GM12878 (cell line): Measurements from ENCODE around the gene TGM2. TPM values are rescaled to one million over a fixed set of nuclear protein-coding genes. Genes with fewer than 3 reads are reported as not detected.

ENCODE experiments used
- ATAC-seq: fragments of 200-7000 bp; cut with Tn5 transposase; 3 replicates; pipeline ENCODE4 v1.9.1; 2020; ENCODE audit warnings: mild to moderate bottlenecking, moderate library complexity
- BruUV-seq: library from RNA; stranded (reverse); fragments of 400-500 nt; replicated peaks from 2 replicates; lab custom pipeline; 2021; lab: Mats Ljungman, UMichigan
- CTCF ChIA-PET: fragments of 300-600 bp; sonication (Branson Sonifier 250); formaldehyde crosslinking; extraction: SDS; loops from one replicate; lab custom pipeline; 2021; ENCODE audit warnings: inconsistent platforms; lab: Yijun Ruan, JAX
- POLR2A ChIA-PET: fragments of 350-600 bp; formaldehyde crosslinking; extraction: SDS; loops from one replicate; lab custom pipeline; 2021; ENCODE audit warnings: inconsistent platforms; lab: Charles Lee
- RAD21 ChIA-PET: fragments of 300-600 bp; sonication (Branson Sonifier 250); formaldehyde crosslinking; loops from one replicate; lab custom pipeline; 2023; ENCODE audit warnings: antibody characterized with exemption; ENCODE audit not compliant: unreplicated experiment; lab: Charles Lee
- SMC1A ChIA-PET: fragments of 300-600 bp; sonication (Branson Sonifier 250); formaldehyde crosslinking; loops from one replicate; lab custom pipeline; 2023; ENCODE audit not compliant: unreplicated experiment, uncharacterized antibody; lab: Charles Lee
- DNase-seq: peaks from one replicate; pipeline ENCODE4 v3.0.0-alpha.2; 2011; ENCODE audit warnings: low read depth, low spot score
- FAIRE-seq: peaks from 3 replicates; lab custom pipeline; 2011; peaks lifted over from hg19 to GRCh38; lab: Jason Lieb, UNC
- H2AFZ ChIP-seq: 2 replicates; pipeline ENCODE4 v1.6.0; 2011; ENCODE audit warnings: low read depth, low read length, control low read depth; ENCODE audit not compliant: control insufficient read depth
- H3K27ac ChIP-seq: 2 replicates; pipeline ENCODE4 v1.5.1; 2011; ENCODE audit warnings: control low read depth; ENCODE audit not compliant: control insufficient read depth, insufficient read depth
- H3K27me3 ChIP-seq, 2 experiments: replicated peaks in 1 of 2; 2 replicates each; pipeline versions ENCODE4 v1.6.0 to v1.6.1; 2011; ENCODE audit warnings: low read length in 1 of 2; ENCODE audit not compliant: control insufficient read depth in 2 of 2, insufficient read depth in 2 of 2
- H3K36me3 ChIP-seq, 2 experiments: 2 replicates each; pipeline ENCODE4 v1.5.1; 2011; ENCODE audit warnings: low read length in 1 of 2; ENCODE audit not compliant: control insufficient read depth in 2 of 2, insufficient read depth in 2 of 2
- H3K4me1 ChIP-seq: 2 replicates; pipeline ENCODE4 v1.6.1; 2011; ENCODE audit warnings: mild to moderate bottlenecking, low read length, moderate library complexity, mixed read lengths; ENCODE audit not compliant: control insufficient read depth, insufficient read depth
- H3K4me2 ChIP-seq: 2 replicates; pipeline ENCODE4 v1.6.0; 2011; ENCODE audit warnings: control low read depth; ENCODE audit not compliant: control insufficient read depth, insufficient read depth
- H3K4me3 ChIP-seq: fragments of 200-600 bp; sonication (generic); 2 replicates; pipeline ENCODE4 v1.5.1; 2016
- H3K79me2 ChIP-seq: 2 replicates; pipeline ENCODE4 v1.6.0; 2011; ENCODE audit warnings: low read length; ENCODE audit not compliant: control insufficient read depth, insufficient read depth
- H3K9ac ChIP-seq: 2 replicates; pipeline ENCODE4 v1.8.0; 2011; ENCODE audit warnings: low read length, control low read depth, mixed read lengths; ENCODE audit not compliant: control insufficient read depth, insufficient read depth
- H3K9me3 ChIP-seq: replicated peaks from 3 replicates; pipeline ENCODE4 v1.5.1; 2011; ENCODE audit warnings: mild to moderate bottlenecking, low read length; ENCODE audit not compliant: control insufficient read depth, insufficient read depth
- H4K20me1 ChIP-seq: 2 replicates; pipeline ENCODE4 v1.6.0; 2011; ENCODE audit not compliant: control insufficient read depth, insufficient read depth
- CBX5 ChIP-seq: sonication (generic); IDR thresholded peaks from 2 replicates; pipeline ENCODE4 v1.6.1; 2016; ENCODE audit warnings: low read depth, moderate library complexity, mild to moderate bottlenecking, inconsistent platforms
- CREM ChIP-seq: IDR thresholded peaks from 2 replicates; pipeline ENCODE4 v1.6.1; 2014; ENCODE audit warnings: antibody characterized with exemption, low read depth
- E2F4 ChIP-seq: IDR thresholded peaks from 2 replicates; pipeline ENCODE4 v1.6.1; 2012; ENCODE audit warnings: low read depth, low read length, improper control_type of control experiment
- EGR1 ChIP-seq, 2 experiments: IDR thresholded peaks; 1 replicate in 1 of 2; 2 replicates in 1 of 2; pipeline ENCODE4 v1.6.1; 2011 to 2012; ENCODE audit warnings: low read depth in 2 of 2, low read length in 2 of 2, borderline replicate concordance in 1 of 2, mild to moderate bottlenecking in 1 of 2, moderate library complexity in 1 of 2
- EZH2 ChIP-seq: IDR thresholded peaks from 2 replicates; pipeline ENCODE4 v1.6.1; 2012; ENCODE audit warnings: low read depth, mild to moderate bottlenecking, control low read depth, inconsistent platforms, low read length, borderline replicate concordance; ENCODE audit not compliant: control insufficient read depth
- FOXK2 ChIP-seq: fragments of 450-650 bp; IDR thresholded peaks from 2 replicates; pipeline ENCODE4 v1.6.1; 2017; ENCODE audit warnings: mild to moderate bottlenecking, moderate library complexity
- HDAC2 ChIP-seq: fragments of 200-600 bp; sonication (generic); IDR thresholded peaks from 2 replicates; pipeline ENCODE4 v1.6.1; 2017
- IRF4 ChIP-seq: IDR thresholded peaks from 2 replicates; pipeline ENCODE4 v1.6.1; 2011; ENCODE audit warnings: low read depth, low read length
- JUND ChIP-seq: IDR thresholded peaks from 2 replicates; pipeline ENCODE4 v1.6.1; 2012; ENCODE audit warnings: low read depth, mild to moderate bottlenecking, low read length, improper control_type of control experiment, moderate library complexity
- MTA2 ChIP-seq: fragments of 450-650 bp; IDR thresholded peaks from 2 replicates; pipeline ENCODE4 v1.6.1; 2016; ENCODE audit warnings: low read depth, mild to moderate bottlenecking, moderate library complexity
- MXI1 ChIP-seq: fragments of 150-350 bp; IDR thresholded peaks from 2 replicates; pipeline ENCODE4 v1.6.1; 2011; ENCODE audit warnings: low read depth, mild to moderate bottlenecking, inconsistent platforms, low read length, improper control_type of control experiment
- NBN ChIP-seq: fragments of 450-650 bp; IDR thresholded peaks from 2 replicates; pipeline ENCODE4 v1.6.1; 2016
- NFIC ChIP-seq: IDR thresholded peaks from 2 replicates; pipeline ENCODE4 v1.6.1; 2012; ENCODE audit warnings: low read depth, mild to moderate bottlenecking, inconsistent platforms, low read length, moderate library complexity
- POLR2AphosphoS5 ChIP-seq: IDR thresholded peaks from 2 replicates; pipeline ENCODE4 v1.6.1; 2011; ENCODE audit warnings: mild to moderate bottlenecking, low read length, inconsistent platforms
- RAD51 ChIP-seq: fragments of 450-650 bp; IDR thresholded peaks from 2 replicates; pipeline ENCODE4 v1.6.1; 2016; ENCODE audit warnings: moderate library complexity, mild to moderate bottlenecking, inconsistent platforms
- STAT3 ChIP-seq: IDR thresholded peaks from 2 replicates; pipeline ENCODE4 v1.6.1; 2011; ENCODE audit warnings: low read depth, low read length, improper control_type of control experiment
- TARDBP ChIP-seq: IDR thresholded peaks from 2 replicates; pipeline ENCODE4 v1.6.1; 2016; ENCODE audit warnings: borderline replicate concordance
- ZNF24 ChIP-seq: fragments of 450-650 bp; IDR thresholded peaks from 2 replicates; pipeline ENCODE4 v1.6.1; 2017; ENCODE audit warnings: antibody characterized with exemption, mild to moderate bottlenecking
- ZSCAN29 ChIP-seq: fragments of 450-650 bp; IDR thresholded peaks from 2 replicates; pipeline ENCODE4 v1.6.1; 2017; ENCODE audit warnings: mild to moderate bottlenecking, moderate library complexity
- WGBS: methylation state at CpG from one replicate; pipeline ENCODE4 v1.1.6; 2016; ENCODE audit warnings: low lambda C conversion rate; ENCODE audit not compliant: insufficient replicate concordance, insufficient coverage; ENCODE audit errors: missing lambda C conversion rate; 5-methylcytosine and 5-hydroxymethylcytosine counted together
- in situ Hi-C: fragments of 300-500 bp; cut with MboI; formaldehyde crosslinking; loops from 9 replicates; pipeline ENCODE4 v1.14.3; 2018; ENCODE audit warnings: mixed read lengths
- intact Hi-C: fragments of 100-400 bp; cut with micrococcal nuclease; formaldehyde crosslinking; loops from one replicate; pipeline ENCODE4 v1.14.2; 2022; ENCODE audit not compliant: unreplicated experiment
- polyA plus RNA-seq, 11 experiments: library from polyadenylated mRNA; depleted of rRNA in 4 of 11; unstranded in 6 of 11; stranded (reverse) in 5 of 11; fragments of >200 nt; fragmentation: Nextera tagmentation in 4 of 11; fragmentation: Illumina TruSeq in 1 of 11; extraction: Ambion mirVana in 4 of 11; extraction: Trizol in 1 of 11; gene quantifications; 1 replicate in 1 of 11; 2 replicates in 10 of 11; pipeline versions ENCODE4 v1.2.1 to v1.2.3, GENCODE V29; 2011 to 2016; ENCODE audit warnings: inconsistent platforms in 2 of 11, missing spikeins in 2 of 11, low read depth in 1 of 11
- total RNA-seq, 4 experiments: library from RNA; depleted of rRNA in 3 of 4; stranded (reverse); fragments of >200 nt in 3 of 4; fragmentation: Illumina TruSeq in 1 of 4; extraction: Trizol in 1 of 4; gene quantifications; 2 replicates each; pipeline versions ENCODE4 v1.2.1 to v1.2.3, GENCODE V29; 2013 to 2021
- TF ChIP-seq, protein P1 (sequence below): IDR thresholded peaks from 2 replicates; pipeline ENCODE4 v1.6.1; 2011; ENCODE audit warnings: low read depth, mild to moderate bottlenecking, low read length, moderate library complexity, borderline replicate concordance; ENCODE audit errors: extremely low read depth

Gene TGM2
- total and polyA plus RNA-seq, 10 of the 15 experiments (the other 5 are each of a cell fraction or from before 2014, with no cell fraction given): 0.11 to 1.9 (median 0.51) TPM

- no peak for FAIRE-seq
- no peak overlapping the region for H3K4me2 ChIP-seq
- WGBS: 46% methylated on average over 7 of the region's 7 CpGs
- no peaks in the 10 kb centered on the region for H3K9me3 ChIP-seq
- no peaks in the 10 kb centered on the region for H3K36me3 ChIP-seq
- H3K27ac ChIP-seq: no peak overlapping the region
- CTCF ChIA-PET: interaction anchor here (1.9 kb wide), 1 partner anchor 61 kb away, joined by 4 read pairs; no protein-coding TSS in a partner anchor
- RAD21 ChIA-PET: no interaction called here
- in situ Hi-C loops: no loop called here
- ATAC-seq: no peak
- no peaks in the 10 kb centered on the region; a peak in 1 of 4 replicates for H3K27me3 ChIP-seq
- H2AFZ ChIP-seq: no peak overlapping the region
- no peaks in the 10 kb centered on the region for H3K4me1 ChIP-seq
- no TSS peak for BruUV-seq
- TF ChIP-seq HDAC2 (no peak), EGR1 (IDR thresholded peaks at IDR 0.05; ENCODE audit: borderline replicate concordance in 1 of 2, low read depth in 2 of 2, low read length in 2 of 2) (no peak), E2F4 (no peak), POLR2AphosphoS5 (no peak), TARDBP (no peak), ZSCAN29 (no peak), STAT3 (no peak), JUND (no peak), EZH2 (no peak), MTA2 (no peak), IRF4 (no peak), CBX5 (no peak), NBN (no peak), FOXK2 (no peak), CREM (no peak), ZNF24 (no peak), RAD51 (no peak), NFIC (no peak), MXI1 (no peak)
- TF ChIP-seq, protein P1, sequence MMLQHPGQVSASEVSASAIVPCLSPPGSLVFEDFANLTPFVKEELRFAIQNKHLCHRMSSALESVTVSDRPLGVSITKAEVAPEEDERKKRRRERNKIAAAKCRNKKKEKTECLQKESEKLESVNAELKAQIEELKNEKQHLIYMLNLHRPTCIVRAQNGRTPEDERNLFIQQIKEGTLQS: no peak
- TF ChIP-seq, all 136 proteins: peak for 0
- DNase-seq: no peak
- POLR2A ChIA-PET: no interaction called here
- no peaks in the 10 kb centered on the region for H4K20me1 ChIP-seq
- intact Hi-C loops: no loop called here
- no peaks in the 10 kb centered on the region for H3K79me2 ChIP-seq
- H3K9ac ChIP-seq: no peak overlapping the region
- SMC1A ChIA-PET: no interaction called here
- H3K4me3 ChIP-seq: no peak overlapping the region
Observed at GRCh38 chr20:38135271-38135650, 29.8 kb downstream of the TGM2 start.
